22Rv1 (cell line): ENCODE results near the gene WDR62.

Experiments
- ZFX ChIP-seq: fragments of 450-650 bp; IDR thresholded peaks from 2 replicates; pipeline ENCODE4 v1.6.1; 2017; ENCODE audit warnings: antibody characterized with exemption, borderline replicate concordance
- TF ChIP-seq, protein P1 (sequence below): fragments of 450-650 bp; IDR thresholded peaks from 2 replicates; pipeline ENCODE4 v1.5.1; 2017; ENCODE audit warnings: mild to moderate bottlenecking

DNA sequence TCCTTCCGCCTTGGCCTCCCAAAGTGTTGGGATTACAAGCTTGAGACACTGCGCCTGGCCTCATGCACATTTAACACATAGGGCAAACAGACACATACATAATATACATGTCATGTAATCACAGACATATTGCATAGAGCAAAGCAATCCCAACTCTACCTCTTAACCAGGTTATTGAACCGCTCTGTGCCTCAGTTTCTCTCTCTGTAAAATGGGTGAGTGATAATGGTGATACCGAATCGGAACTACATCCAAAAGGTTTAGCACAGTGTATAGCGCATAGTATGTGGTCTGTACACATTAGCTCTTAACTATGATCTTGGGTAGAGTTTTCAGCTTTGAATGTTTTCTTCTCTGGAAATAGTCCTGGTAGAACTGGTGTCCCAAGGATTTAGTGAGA, 89.9 kb downstream of the WDR62 start:
- TF ChIP-seq, protein P1, sequence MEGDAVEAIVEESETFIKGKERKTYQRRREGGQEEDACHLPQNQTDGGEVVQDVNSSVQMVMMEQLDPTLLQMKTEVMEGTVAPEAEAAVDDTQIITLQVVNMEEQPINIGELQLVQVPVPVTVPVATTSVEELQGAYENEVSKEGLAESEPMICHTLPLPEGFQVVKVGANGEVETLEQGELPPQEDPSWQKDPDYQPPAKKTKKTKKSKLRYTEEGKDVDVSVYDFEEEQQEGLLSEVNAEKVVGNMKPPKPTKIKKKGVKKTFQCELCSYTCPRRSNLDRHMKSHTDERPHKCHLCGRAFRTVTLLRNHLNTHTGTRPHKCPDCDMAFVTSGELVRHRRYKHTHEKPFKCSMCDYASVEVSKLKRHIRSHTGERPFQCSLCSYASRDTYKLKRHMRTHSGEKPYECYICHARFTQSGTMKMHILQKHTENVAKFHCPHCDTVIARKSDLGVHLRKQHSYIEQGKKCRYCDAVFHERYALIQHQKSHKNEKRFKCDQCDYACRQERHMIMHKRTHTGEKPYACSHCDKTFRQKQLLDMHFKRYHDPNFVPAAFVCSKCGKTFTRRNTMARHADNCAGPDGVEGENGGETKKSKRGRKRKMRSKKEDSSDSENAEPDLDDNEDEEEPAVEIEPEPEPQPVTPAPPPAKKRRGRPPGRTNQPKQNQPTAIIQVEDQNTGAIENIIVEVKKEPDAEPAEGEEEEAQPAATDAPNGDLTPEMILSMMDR: no peak
- TF ChIP-seq ZFX: no peak
